K562 (cell line): ENCODE data around the gene LMLN. TPM values are rescaled to one million over a fixed set of nuclear protein-coding genes. Genes with fewer than 3 reads are reported as not detected.

ENCODE experiments used
- ATAC-seq: fragments of 200-7000 bp; cut with Tn5 transposase; 3 replicates; pipeline ENCODE4 v1.9.1; 2020; ENCODE audit warnings: moderate library complexity
- BruUV-seq: library from RNA; stranded (reverse); fragments of 400-500 nt; replicated peaks from 2 replicates; lab custom pipeline; 2021; lab: Mats Ljungman, UMichigan
- CTCF ChIA-PET: fragments of 300-600 bp; formaldehyde crosslinking; extraction: SDS; loops from one replicate; lab custom pipeline; 2021; ENCODE audit warnings: low intra/inter-chr PET ratio; lab: Yijun Ruan, JAX
- POLR2A ChIA-PET: fragments of 300-600, 350-650 bp; sonication (Branson Sonifier 250); formaldehyde crosslinking; extraction: SDS; loops from one replicate; lab custom pipeline; 2021; ENCODE audit warnings: antibody characterized with exemption, inconsistent platforms; lab: Yijun Ruan, JAX
- DNase-seq, 4 experiments: peaks; one replicate each; pipeline versions ENCODE4 v3.0.0 to v3.0.0-alpha.2; 2011 to 2018; ENCODE audit warnings: low spot score in 3 of 4, mixed read lengths in 3 of 4; ENCODE audit errors: extremely low read depth in 1 of 4
- FAIRE-seq: peaks from 2 replicates; lab custom pipeline; 2011; peaks lifted over from hg19 to GRCh38; lab: Jason Lieb, UNC
- H2AFZ ChIP-seq: 2 replicates; pipeline ENCODE4 v1.6.0; 2011; ENCODE audit warnings: low read depth, low read length, control low read depth, inconsistent platforms
- H3K27ac ChIP-seq: fragments of 200-600 bp; 3 replicates; pipeline ENCODE4 v1.8.0; 2011; ENCODE audit warnings: low read depth, mild to moderate bottlenecking, control low read depth, inconsistent platforms, low read length, moderate library complexity, mixed read lengths; ENCODE audit errors: extremely low read depth
- H3K27me3 ChIP-seq, 2 experiments: fragments of 300-600 bp in 1 of 2; 2 replicates in 1 of 2; 3 replicates in 1 of 2; pipeline versions ENCODE4 v1.6.0 to v1.8.0; 2011; ENCODE audit warnings: inconsistent platforms in 2 of 2, low read length in 2 of 2, mild to moderate bottlenecking in 1 of 2, mixed read lengths in 1 of 2, moderate library complexity in 1 of 2; ENCODE audit not compliant: control insufficient read depth in 2 of 2, insufficient read depth in 2 of 2
- H3K36me3 ChIP-seq: fragments of 300-600 bp; 3 replicates; pipeline ENCODE4 v1.8.0; 2011; ENCODE audit warnings: mild to moderate bottlenecking, low read length, inconsistent platforms; ENCODE audit not compliant: control insufficient read depth, insufficient read depth
- H3K4me1 ChIP-seq, 2 experiments: fragments of 200-600 bp in 1 of 2; replicated peaks in 1 of 2; 2 replicates in 1 of 2; 3 replicates in 1 of 2; pipeline versions ENCODE4 v1.5.1 to v1.8.0; 2011; ENCODE audit warnings: inconsistent platforms in 2 of 2, low read length in 2 of 2, mild to moderate bottlenecking in 1 of 2, mixed read lengths in 1 of 2, moderate library complexity in 1 of 2; ENCODE audit not compliant: control insufficient read depth in 2 of 2, insufficient read depth in 2 of 2
- H3K4me2 ChIP-seq: 2 replicates; pipeline ENCODE4 v1.6.1; 2011; ENCODE audit warnings: low read length, control low read depth, inconsistent platforms, mixed read lengths; ENCODE audit not compliant: insufficient read depth
- H3K4me3 ChIP-seq: fragments of 200-600 bp; sonication (generic), shearing (Covaris generic); 2 replicates; pipeline ENCODE4 v1.5.1; 2016; ENCODE audit warnings: control low read depth, inconsistent platforms
- H3K79me2 ChIP-seq: fragments of 200-600 bp; 3 replicates; pipeline ENCODE4 v1.8.0; 2011; ENCODE audit warnings: low read length, inconsistent platforms; ENCODE audit not compliant: control insufficient read depth, insufficient read depth
- H3K9ac ChIP-seq, 2 experiments: 2 replicates each; pipeline versions ENCODE4 v1.6.0 to v1.6.1; 2011; ENCODE audit warnings: low read depth in 2 of 2, low read length in 2 of 2, control low read depth in 1 of 2, inconsistent platforms in 1 of 2, mild to moderate bottlenecking in 1 of 2, mixed read lengths in 1 of 2; ENCODE audit not compliant: insufficient read depth in 1 of 2
- H3K9me1 ChIP-seq: one replicate; pipeline ENCODE4 v1.6.0; 2011; ENCODE audit warnings: inconsistent platforms, mild to moderate bottlenecking, low read length, moderate library complexity; ENCODE audit not compliant: control insufficient read depth, insufficient read depth
- H3K9me3 ChIP-seq: replicated peaks from 2 replicates; pipeline ENCODE4 v1.5.1; 2011; ENCODE audit warnings: low read depth, low read length, inconsistent platforms; ENCODE audit not compliant: control insufficient read depth, insufficient read depth
- H4K20me1 ChIP-seq: replicated peaks from 2 replicates; pipeline ENCODE4 v1.6.1; 2011; ENCODE audit warnings: low read length, inconsistent platforms, mixed read lengths; ENCODE audit not compliant: control insufficient read depth, insufficient read depth
- AFF1 ChIP-seq, 2 experiments: fragments of 450-650 bp; IDR thresholded peaks; 2 replicates each; pipeline ENCODE4 v1.6.1; 2018; ENCODE audit warnings: mild to moderate bottlenecking in 2 of 2, low read depth in 1 of 2; ENCODE audit not compliant: partially characterized antibody in 2 of 2
- ATF3 ChIP-seq, 2 experiments: fragments of 450-650 bp in 1 of 2; sonication (generic) in 1 of 2; formaldehyde crosslinking in 1 of 2; IDR thresholded peaks in 1 of 2; conservative IDR thresholded peaks in 1 of 2; 2 replicates each; pipeline versions ENCODE4 v1.6.1 to v1.8.1; 2016 to 2023; ENCODE audit warnings: mild to moderate bottlenecking in 2 of 2, moderate library complexity in 2 of 2, inconsistent platforms in 1 of 2, missing genetic modification reagents in 1 of 2
- IRF9 ChIP-seq: fragments of 450-650 bp; IDR thresholded peaks from 2 replicates; pipeline ENCODE4 v1.6.1; 2016; ENCODE audit warnings: missing biosample characterization, missing genetic modification characterization
- KDM1A ChIP-seq, 2 experiments: fragments of 450-650 bp; IDR thresholded peaks; 2 replicates each; pipeline ENCODE4 v1.6.1; 2016; ENCODE audit warnings: mild to moderate bottlenecking in 2 of 2
- MLLT1 ChIP-seq, 2 experiments: fragments of 450-650 bp; IDR thresholded peaks; 2 replicates each; pipeline ENCODE4 v1.6.1; 2016
- WHSC1 ChIP-seq: IDR thresholded peaks from one replicate; pipeline ENCODE4 v1.6.1; 2012; ENCODE audit warnings: low read length, control low read depth, inconsistent platforms
- WGBS: fragments of 100-300 bp; shearing (Covaris generic); methylation state at CpG from one replicate; pipeline ENCODE4 v1.1.6; 2016; ENCODE audit warnings: low coverage, mixed read lengths; ENCODE audit not compliant: insufficient coverage; ENCODE audit errors: missing lambda C conversion rate; 5-methylcytosine and 5-hydroxymethylcytosine counted together
- in situ Hi-C: fragments of 300-500 bp; cut with MboI; formaldehyde crosslinking; loops from 4 replicates; pipeline ENCODE4 v1.15.0; 2018; ENCODE audit warnings: inconsistent platforms, mixed read lengths
- intact Hi-C: fragments of 100-400 bp; cut with micrococcal nuclease; formaldehyde crosslinking; loops from 2 replicates; pipeline ENCODE4 v1.14.2; 2022
- polyA plus RNA-seq, 8 experiments: library from polyadenylated mRNA; depleted of rRNA in 4 of 8; stranded (reverse) in 5 of 8; unstranded in 3 of 8; fragments of >200 nt; fragmentation: Nextera tagmentation in 2 of 8; fragmentation: Illumina TruSeq in 1 of 8; extraction: Ambion mirVana in 2 of 8; extraction: Trizol in 1 of 8; gene quantifications; 2 replicates each; pipeline versions ENCODE4 v1.2.1 to v1.2.3, GENCODE V29; 2011 to 2014; ENCODE audit warnings: inconsistent platforms in 1 of 8, missing spikeins in 1 of 8
- total RNA-seq, 7 experiments: library from RNA; depleted of rRNA in 6 of 7; stranded (reverse); fragments of >200 nt in 6 of 7; fragmentation: Illumina TruSeq in 2 of 7; extraction: Trizol in 2 of 7; gene quantifications; 2 replicates each; pipeline versions ENCODE4 v1.2.1 to v1.2.3, GENCODE V29; 2011 to 2021; ENCODE audit warnings: low replicate concordance in 1 of 7
- TF ChIP-seq, protein P1 (sequence below): IDR thresholded peaks from 2 replicates; pipeline ENCODE4 v1.6.1; 2016; ENCODE audit warnings: missing genetic modification characterization, missing compliant biosample characterization
- TF ChIP-seq, protein P2 (sequence below): fragments of 250-450 bp; sonication (Bioruptor Pico); IDR thresholded peaks from 2 replicates; pipeline ENCODE4 v1.8.0; 2022; ENCODE audit warnings: inconsistent platforms, mild to moderate bottlenecking, moderate library complexity, borderline replicate concordance

Gene LMLN
- total and polyA plus RNA-seq, 9 of the 15 experiments (the other 6 are each of a cell fraction or from before 2014, with no cell fraction given) = 2.2 to 15.9 (median 6.9) TPM

GRCh38 chr3:197940745-197941384 lies 19.2 kb upstream of the LMLN start:
- in situ Hi-C loops = no loop called here
- TF ChIP-seq IRF9 (tag) (no peak), WHSC1 (no peak), MLLT1 (IDR thresholded peaks at IDR 0.05) (peak in 1 of 2 experiments; percentile 33; a peak in 1 of 4 replicates), ATF3 (IDR thresholded peaks at IDR 0.05) (no peak), ATF3 (CRISPR knock-in tag; conservative IDR thresholded peaks at IDR 0.05) (no peak), AFF1 (IDR thresholded peaks at IDR 0.05; ENCODE audit: low read depth in 1 of 2, partially characterized antibody in 2 of 2) (peak in 1 of 2 experiments; percentile 35), KDM1A (IDR thresholded peaks at IDR 0.05) (peak in 1 of 2 experiments; percentile 78; a peak in 2 of 4 replicates)
- TF ChIP-seq, protein P1, sequence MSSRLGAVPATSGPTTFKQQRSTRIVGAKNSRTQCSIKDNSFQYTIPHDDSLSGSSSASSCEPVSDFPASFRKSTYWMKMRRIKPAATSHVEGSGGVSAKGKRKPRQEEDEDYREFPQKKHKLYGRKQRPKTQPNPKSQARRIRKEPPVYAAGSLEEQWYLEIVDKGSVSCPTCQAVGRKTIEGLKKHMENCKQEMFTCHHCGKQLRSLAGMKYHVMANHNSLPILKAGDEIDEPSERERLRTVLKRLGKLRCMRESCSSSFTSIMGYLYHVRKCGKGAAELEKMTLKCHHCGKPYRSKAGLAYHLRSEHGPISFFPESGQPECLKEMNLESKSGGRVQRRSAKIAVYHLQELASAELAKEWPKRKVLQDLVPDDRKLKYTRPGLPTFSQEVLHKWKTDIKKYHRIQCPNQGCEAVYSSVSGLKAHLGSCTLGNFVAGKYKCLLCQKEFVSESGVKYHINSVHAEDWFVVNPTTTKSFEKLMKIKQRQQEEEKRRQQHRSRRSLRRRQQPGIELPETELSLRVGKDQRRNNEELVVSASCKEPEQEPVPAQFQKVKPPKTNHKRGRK (tag) = peak; percentile 56
- TF ChIP-seq, protein P2, sequence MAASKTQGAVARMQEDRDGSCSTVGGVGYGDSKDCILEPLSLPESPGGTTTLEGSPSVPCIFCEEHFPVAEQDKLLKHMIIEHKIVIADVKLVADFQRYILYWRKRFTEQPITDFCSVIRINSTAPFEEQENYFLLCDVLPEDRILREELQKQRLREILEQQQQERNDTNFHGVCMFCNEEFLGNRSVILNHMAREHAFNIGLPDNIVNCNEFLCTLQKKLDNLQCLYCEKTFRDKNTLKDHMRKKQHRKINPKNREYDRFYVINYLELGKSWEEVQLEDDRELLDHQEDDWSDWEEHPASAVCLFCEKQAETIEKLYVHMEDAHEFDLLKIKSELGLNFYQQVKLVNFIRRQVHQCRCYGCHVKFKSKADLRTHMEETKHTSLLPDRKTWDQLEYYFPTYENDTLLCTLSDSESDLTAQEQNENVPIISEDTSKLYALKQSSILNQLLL (CRISPR knock-in tag) = no peak
- ChIA-PET CTCF (no interaction called here), POLR2A (no interaction called here)
- no peak for FAIRE-seq
- BruUV-seq = no TSS peak
- no peak for ATAC-seq
- no peak overlapping the region for H3K9ac ChIP-seq
- H4K20me1 ChIP-seq = no peaks in the 10 kb centered on the region
- WGBS = 50% methylated on average over 1 of the region's 1 CpG
- H3K9me3 ChIP-seq = no peaks in the 10 kb centered on the region
- no peaks in the 10 kb centered on the region for H3K79me2 ChIP-seq
- H3K9me1 ChIP-seq = no peaks in the 10 kb centered on the region
- no peak overlapping the region for H3K27ac ChIP-seq
- H3K4me3 ChIP-seq = no peak overlapping the region
- no peak for DNase-seq
- H3K36me3 ChIP-seq = no peaks in the 10 kb centered on the region
- intact Hi-C loops = no loop called here
- H2AFZ ChIP-seq = peak overlapping the region; percentile 56
- H3K4me2 ChIP-seq = no peak overlapping the region
- peaks cover 0 to 3% of the 10 kb centered on the region in 2 experiments; a peak in 2 of 5 replicates for H3K4me1 ChIP-seq
- no peaks in the 10 kb centered on the region for H3K27me3 ChIP-seq
